ENCODE results near the gene GGT6. TPM values are rescaled to one million over a fixed set of nuclear protein-coding genes. Genes with fewer than 3 reads are reported as not detected.

GGT6 gene
- total RNA-seq, 4 donors from 2014 or later = 214 to 308 (median 283) TPM

GRCh38 chr17:4594931-4595684 lies 34.7 kb upstream of the GGT6 start:
- Histone ChIP-seq H3K4me1 (peaks cover 0 to 9% (median 0%) of the 10 kb centered on the region in 4 donors), H3K27me3 (no peaks in the 10 kb centered on the region), H3K9me3 (no peaks in the 10 kb centered on the region), H3K36me3 (no peaks in the 10 kb centered on the region), H3K4me3 (no peak overlapping the region), H3K27ac (no peak overlapping the region)
- DNase-seq = peak; percentile 53
- intact Hi-C loops (cut with DNase I; ENCODE audit: low total_unique reads) (loop anchor here (5.0 kb wide), 1 partner anchor 1582 kb away; no protein-coding TSS in a partner anchor), in situ Hi-C loops (cut with MboI; ENCODE audit: low pct_ligation_motif_present in 1 of 4, low pct_unique_long_range_greater_than_20kb in 1 of 4, low sequenced_read_pairs in 3 of 4) (no loop called here)
- whole genome bisulfite sequencing, 2 donors (ENCODE audit: low coverage in 1 of 2) = 24% methylated on average over 29 of the region's 29 CpGs; no CpG with 5 or more reads in 1 of the 2 donors
- no peak for TF ChIP-seq EP300 (IDR thresholded peaks at IDR 0.05; ENCODE audit: low read depth)
- TF ChIP-seq POLR2A (IDR thresholded peaks at IDR 0.05) = no peak
- TF ChIP-seq CTCF (IDR thresholded peaks at IDR 0.05) = peak; percentile 25 to 51 (median 33)
- no peak for TF ChIP-seq POLR2AphosphoS5 (IDR thresholded peaks at IDR 0.05)

GRCh38 chr17:4594406-4594805 lies 34.0 kb upstream of the GGT6 start:
- WGBS, 2 donors (ENCODE audit: low coverage in 1 of 2) = 85 to 94% methylated on average over 3 to 7 of the region's 7 CpGs
- H3K4me3 ChIP-seq = no peak overlapping the region
- TF ChIP-seq CTCF (IDR thresholded peaks at IDR 0.05) = no peak
- in situ Hi-C loops (cut with MboI; ENCODE audit: low pct_ligation_motif_present in 1 of 4, low pct_unique_long_range_greater_than_20kb in 1 of 4, low sequenced_read_pairs in 3 of 4) = no loop called here
- H3K27me3 ChIP-seq = no peaks in the 10 kb centered on the region
- no peak for DNase-seq
- intact Hi-C loops (cut with DNase I; ENCODE audit: low total_unique reads) = no loop called here
- no peaks in the 10 kb centered on the region for H3K36me3 ChIP-seq
- H3K9me3 ChIP-seq = no peaks in the 10 kb centered on the region
- H3K27ac ChIP-seq = no peak overlapping the region
- H3K4me1 ChIP-seq = peaks cover 0 to 7% (median 0%) of the 10 kb centered on the region in 4 donors

GRCh38 chr17:4593021-4593421 lies 32.6 kb upstream of the GGT6 start:
- H3K27me3 ChIP-seq = no peaks in the 10 kb centered on the region
- WGBS, 2 donors (ENCODE audit: low coverage in 1 of 2) = 85% methylated on average over 14 of the region's 14 CpGs; no CpG with 5 or more reads in 1 of the 2 donors
- no peak overlapping the region for H3K4me3 ChIP-seq
- H3K27ac ChIP-seq = no peak overlapping the region
- in situ Hi-C loops (cut with MboI; ENCODE audit: low pct_ligation_motif_present in 1 of 4, low pct_unique_long_range_greater_than_20kb in 1 of 4, low sequenced_read_pairs in 3 of 4) (no loop called here), intact Hi-C loops (cut with DNase I; ENCODE audit: low total_unique reads) (no loop called here)
- DNase-seq = no peak
- no peaks in the 10 kb centered on the region for H3K9me3 ChIP-seq
- peaks cover 0 to 6% (median 0%) of the 10 kb centered on the region in 4 donors for H3K4me1 ChIP-seq
- no peak for TF ChIP-seq POLR2A (IDR thresholded peaks at IDR 0.05)
- H3K36me3 ChIP-seq = no peaks in the 10 kb centered on the region

GRCh38 chr17:4592240-4593005 lies 32.0 kb upstream of the GGT6 start:
- H3K36me3 ChIP-seq = no peaks in the 10 kb centered on the region
- TF ChIP-seq EP300 (IDR thresholded peaks at IDR 0.05; ENCODE audit: low read depth) (no peak), CTCF (IDR thresholded peaks at IDR 0.05) (no peak), POLR2A (IDR thresholded peaks at IDR 0.05) (no peak)
- intact Hi-C loops (cut with DNase I; ENCODE audit: low total_unique reads) = no loop called here
- in situ Hi-C loops (cut with MboI; ENCODE audit: low pct_ligation_motif_present in 1 of 4, low pct_unique_long_range_greater_than_20kb in 1 of 4, low sequenced_read_pairs in 3 of 4) = no loop called here
- H3K4me3 ChIP-seq = no peak overlapping the region
- H3K9me3 ChIP-seq = no peaks in the 10 kb centered on the region
- H3K4me1 ChIP-seq = peaks cover 0 to 6% (median 0%) of the 10 kb centered on the region in 4 donors
- 87 to 89% methylated on average over 3 to 11 of the region's 11 CpGs for WGBS, 2 donors (ENCODE audit: low coverage in 1 of 2)
- DNase-seq = no peak
- no peaks in the 10 kb centered on the region for H3K27me3 ChIP-seq
- H3K27ac ChIP-seq = no peak overlapping the region
